Ovary (tissue), 9 donors: ENCODE results near the gene CRMP1. TPM values are rescaled to one million over a fixed set of nuclear protein-coding genes. Genes with fewer than 3 reads are reported as not detected.

Source experiments
- DNase-seq, 5 donors: peaks; one replicate each; pipeline ENCODE4 v3.0.0-alpha.2; 2019 to 2020
- H3K27ac ChIP-seq, 2 donors: fragments of 200-600 bp; one replicate each; pipeline versions ENCODE4 v1.5.1 to v1.8.0; 2019 to 2022
- H3K27me3 ChIP-seq: fragments of 200-600 bp; one replicate; pipeline ENCODE4 v1.8.0; 2022
- H3K36me3 ChIP-seq: fragments of 200-600 bp; sonication (generic); one replicate; pipeline ENCODE4 v1.5.1; 2019
- H3K4me1 ChIP-seq: one replicate; pipeline ENCODE4 v1.8.1; 2013; ENCODE audit warnings: mild to moderate bottlenecking, moderate library complexity; ENCODE audit not compliant: insufficient read depth
- H3K4me3 ChIP-seq: fragments of 200-600 bp; sonication (generic); one replicate; pipeline ENCODE4 v1.5.1; 2017
- H3K9me3 ChIP-seq, 2 donors: fragments of 200-600 bp in 1 of 2; sonication (generic) in 1 of 2; one replicate each; pipeline versions ENCODE4 v1.5.1 to v1.8.1; 2013 to 2019; ENCODE audit warnings: mild to moderate bottlenecking in 1 of 2, moderate library complexity in 1 of 2
- EP300 ChIP-seq: sonication (generic); formaldehyde crosslinking; IDR thresholded peaks from one replicate; pipeline ENCODE4 v1.6.1; 2017; ENCODE audit warnings: antibody characterized with exemption
- POLR2A ChIP-seq: fragments of 450-650 bp; IDR thresholded peaks from one replicate; pipeline ENCODE4 v1.6.1; 2017; ENCODE audit warnings: antibody characterized with exemption, mild to moderate bottlenecking, moderate library complexity
- WGBS, 3 donors: extraction: QIAGEN DNeasy Blood & Tissue Kit in 1 of 3; methylation state at CpG; one replicate each; pipeline versions ENCODE4 v1.1.5 to v1.1.7; 2013 to 2017; 5-methylcytosine and 5-hydroxymethylcytosine counted together
- intact Hi-C, 4 donors: fragments of 100-400 bp; cut with DNase I; formaldehyde crosslinking; loops; one replicate each; pipeline versions ENCODE4 v1.11.0 to v1.15.1; 2022 to 2023
- polyA plus RNA-seq, 2 donors: library from polyadenylated mRNA; stranded (reverse); fragments of 200-250 nt in 1 of 2; fragments of 350-450 nt in 1 of 2; fragmentation: Illumina TruSeq in 1 of 2; extraction: RNeasy Lipid Tissue Mini Kit (QIAGEN cat#74804) in 1 of 2; gene quantifications; one replicate each; pipeline ENCODE4 v1.2.3, GENCODE V29; 2013 to 2014
- total RNA-seq, 7 donors: library from RNA; depleted of rRNA in 2 of 7; stranded (reverse); fragments of >200 nt in 2 of 7; fragmentation: NEBNext Ultra II Directional in 3 of 7; extraction: Animal tissue kit (Norgen Biotek cat#: 25700) in 3 of 7; gene quantifications; one replicate each; pipeline versions ENCODE4 v1.1.0 to v1.2.4, GENCODE V29; 2016 to 2023
- TF ChIP-seq, protein P1 (sequence below), 3 donors: fragments of 450-650 bp in 2 of 3; fragments of 200-600 bp in 1 of 3; IDR thresholded peaks; one replicate each; pipeline versions ENCODE4 v1.5.1 to v1.8.0; 2016 to 2022; ENCODE audit warnings: antibody characterized with exemption in 3 of 3, mild to moderate bottlenecking in 1 of 3
- donor health status: DM: no; HTN: no; CAD: no; lungs with moderate emphysema.
- donor health status: DM: no; HTN: no; CAD: no.
- donor health status: Bipolar disorder and iron deficiency.
- donor health status: DM: yes; HTN: yes; CAD: no.
- donor health status: DM: no; HTN: no; CAD: no.
- donor health status: DM: yes; HTN: yes; CAD: no.

CRMP1 gene
- total and polyA plus RNA-seq, 9 donors: 1.2 to 5.5 (median 4.2) TPM

DNA sequence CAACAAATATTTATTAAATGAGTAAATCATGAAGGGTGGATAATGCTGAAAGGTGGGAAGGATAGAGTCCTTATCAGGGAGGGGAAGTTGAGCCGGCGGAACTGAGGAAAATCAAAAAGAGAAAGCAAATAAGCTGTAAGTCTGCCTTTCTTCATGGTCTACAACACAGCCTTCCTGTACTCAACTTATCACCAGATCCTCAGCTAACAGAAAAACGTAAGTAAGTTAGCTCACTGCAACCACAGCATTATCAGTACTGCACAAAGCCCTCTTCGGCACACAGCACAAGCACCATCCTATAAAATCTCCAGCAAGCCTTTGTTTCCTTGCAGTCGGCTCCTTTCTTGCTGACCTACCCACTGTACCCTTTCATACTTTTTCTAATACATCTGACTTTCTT, 70.3 kb downstream of the CRMP1 start:
- intact Hi-C loops: no loop called here
- H3K9me3 ChIP-seq: no peaks in the 10 kb centered on the region
- no peaks in the 10 kb centered on the region for H3K4me1 ChIP-seq
- no peak overlapping the region for H3K4me3 ChIP-seq
- no peak for DNase-seq
- WGBS, 3 donors: 77 to 83% (median 81%) methylated on average over 5 of the region's 5 CpGs
- no peak for TF ChIP-seq POLR2A
- TF ChIP-seq EP300: no peak
- TF ChIP-seq, protein P1, sequence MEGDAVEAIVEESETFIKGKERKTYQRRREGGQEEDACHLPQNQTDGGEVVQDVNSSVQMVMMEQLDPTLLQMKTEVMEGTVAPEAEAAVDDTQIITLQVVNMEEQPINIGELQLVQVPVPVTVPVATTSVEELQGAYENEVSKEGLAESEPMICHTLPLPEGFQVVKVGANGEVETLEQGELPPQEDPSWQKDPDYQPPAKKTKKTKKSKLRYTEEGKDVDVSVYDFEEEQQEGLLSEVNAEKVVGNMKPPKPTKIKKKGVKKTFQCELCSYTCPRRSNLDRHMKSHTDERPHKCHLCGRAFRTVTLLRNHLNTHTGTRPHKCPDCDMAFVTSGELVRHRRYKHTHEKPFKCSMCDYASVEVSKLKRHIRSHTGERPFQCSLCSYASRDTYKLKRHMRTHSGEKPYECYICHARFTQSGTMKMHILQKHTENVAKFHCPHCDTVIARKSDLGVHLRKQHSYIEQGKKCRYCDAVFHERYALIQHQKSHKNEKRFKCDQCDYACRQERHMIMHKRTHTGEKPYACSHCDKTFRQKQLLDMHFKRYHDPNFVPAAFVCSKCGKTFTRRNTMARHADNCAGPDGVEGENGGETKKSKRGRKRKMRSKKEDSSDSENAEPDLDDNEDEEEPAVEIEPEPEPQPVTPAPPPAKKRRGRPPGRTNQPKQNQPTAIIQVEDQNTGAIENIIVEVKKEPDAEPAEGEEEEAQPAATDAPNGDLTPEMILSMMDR (IDR thresholded peaks at IDR 0.05): no peak
- H3K27me3 ChIP-seq: no peaks in the 10 kb centered on the region
- no peak overlapping the region for H3K27ac ChIP-seq
- H3K36me3 ChIP-seq: no peaks in the 10 kb centered on the region

- no peak for DNase-seq
- H3K4me1 ChIP-seq: no peaks in the 10 kb centered on the region
- intact Hi-C loops: no loop called here
- TF ChIP-seq POLR2A (no peak), EP300 (no peak)
- TF ChIP-seq, protein P1 (IDR thresholded peaks at IDR 0.05): peak in 2 of 3 donors; percentile 13 to 29
- no peak overlapping the region for H3K4me3 ChIP-seq
- no peaks in the 10 kb centered on the region for H3K9me3 ChIP-seq
- no peaks in the 10 kb centered on the region for H3K36me3 ChIP-seq
- WGBS, 3 donors: 63 to 70% (median 66%) methylated on average over 18 of the region's 18 CpGs
- H3K27ac ChIP-seq: no peak overlapping the region
- no peaks in the 10 kb centered on the region for H3K27me3 ChIP-seq
Observed at GRCh38 chr4:5821665-5822358, 71.1 kb downstream of the CRMP1 start.

DNA sequence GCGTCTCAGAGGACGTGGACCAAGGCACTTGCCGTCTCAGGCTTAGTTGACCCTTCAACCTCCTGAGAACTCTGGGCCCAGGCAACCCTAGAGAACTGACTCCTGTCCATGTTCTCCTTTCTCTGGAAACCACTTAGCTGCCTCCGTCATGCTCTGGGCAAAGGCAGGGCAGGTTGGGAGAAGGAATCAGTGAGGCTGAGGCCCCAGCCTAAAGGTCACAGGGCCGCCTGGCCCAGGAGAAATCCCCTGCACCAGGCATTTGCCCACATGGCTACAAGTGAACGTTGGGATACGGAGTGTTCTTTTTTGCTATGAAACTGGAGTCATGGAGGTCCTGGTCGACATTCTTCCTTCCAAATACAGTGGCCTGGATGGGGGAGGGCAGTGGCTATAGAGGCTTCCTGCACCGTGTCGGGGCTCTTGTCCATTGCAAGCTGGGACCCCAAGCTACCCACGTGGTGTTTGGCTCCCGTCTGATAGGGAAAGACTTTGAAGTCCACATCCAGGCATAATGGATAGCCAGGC, 76.0 kb downstream of the CRMP1 start:
- intact Hi-C loops: loop anchor here in 2 of 4 donors (10.0 kb wide), 1 partner anchor 762 kb away; the partner anchor contains the start of gene STK32B (in 2 of the 2)
- H3K9me3 ChIP-seq: no peaks in the 10 kb centered on the region
- H3K27ac ChIP-seq: no peak overlapping the region
- TF ChIP-seq EP300 (no peak), POLR2A (no peak)
- TF ChIP-seq, protein P1 (IDR thresholded peaks at IDR 0.05): no peak
- 83 to 90% (median 84%) methylated on average over 12 of the region's 12 CpGs for WGBS, 3 donors
- no peak overlapping the region for H3K4me3 ChIP-seq
- peak in 1 of 5 donors; percentile 14 for DNase-seq
- no peaks in the 10 kb centered on the region for H3K36me3 ChIP-seq
- no peaks in the 10 kb centered on the region for H3K27me3 ChIP-seq
- H3K4me1 ChIP-seq: no peaks in the 10 kb centered on the region

GRCh38 chr4:5816101-5816500, 76.8 kb downstream of the CRMP1 start:
- intact Hi-C loops: loop anchor here in 2 of 4 donors (10.0 kb wide), 1 partner anchor 761 kb away; the partner anchor contains the start of gene STK32B (in 2 of the 2)
- Histone ChIP-seq H3K4me1 (no peaks in the 10 kb centered on the region), H3K36me3 (no peaks in the 10 kb centered on the region), H3K27ac (no peak overlapping the region), H3K4me3 (no peak overlapping the region), H3K9me3 (no peaks in the 10 kb centered on the region), H3K27me3 (no peaks in the 10 kb centered on the region)
- WGBS, 3 donors: 75 to 92% (median 82%) methylated on average over 8 of the region's 8 CpGs
- no peak for TF ChIP-seq POLR2A
- no peak for TF ChIP-seq EP300
- TF ChIP-seq, protein P1 (IDR thresholded peaks at IDR 0.05): no peak
- DNase-seq: no peak
